ENCODE data around the gene FBXW7. TPM values are rescaled to one million over a fixed set of nuclear protein-coding genes. Genes with fewer than 3 reads are reported as not detected.

The FBXW7 gene
- total RNA-seq, 4 donors from 2014 or later, result 72.2 to 105 (median 87.1) TPM

- Histone ChIP-seq H3K36me3 (no peaks in the 10 kb centered on the region), H3K9me3 (no peaks in the 10 kb centered on the region), H3K4me3 (replicated peaks in 1 of 3) (no peak overlapping the region), H3K4me1 (no peaks in the 10 kb centered on the region), H3K27me3 (no peaks in the 10 kb centered on the region), H3K27ac (no peak overlapping the region)
- no peak for DNase-seq
- WGBS, 2 donors, result 91 to 92% methylated on average over 8 of the region's 8 CpGs
- TF ChIP-seq POLR2A (IDR thresholded peaks at IDR 0.05) (no peak), CTCF (IDR thresholded peaks at IDR 0.05) (no peak)
- intact Hi-C loops (cut with DNase I), result no loop called here
These were observed 19.7 kb downstream of the FBXW7 start for GRCh38 chr4:152516156-152516555.

GRCh38 chr4:152515678-152516077 lies 20.2 kb downstream of the FBXW7 start:
- Histone ChIP-seq H3K27me3 (no peaks in the 10 kb centered on the region), H3K27ac (no peak overlapping the region), H3K4me1 (no peaks in the 10 kb centered on the region), H3K4me3 (replicated peaks in 1 of 3) (no peak overlapping the region), H3K9me3 (no peaks in the 10 kb centered on the region), H3K36me3 (no peaks in the 10 kb centered on the region)
- TF ChIP-seq CTCF (IDR thresholded peaks at IDR 0.05), result no peak
- TF ChIP-seq POLR2A (IDR thresholded peaks at IDR 0.05), result no peak
- 62 to 72% methylated on average over 2 of the region's 2 CpGs for WGBS, 2 donors
- no peak for DNase-seq
- intact Hi-C loops (cut with DNase I), result no loop called here

GRCh38 chr4:152514356-152514755 lies 21.5 kb downstream of the FBXW7 start:
- H3K9me3 ChIP-seq, result no peaks in the 10 kb centered on the region
- no peaks in the 10 kb centered on the region for H3K27me3 ChIP-seq
- TF ChIP-seq CTCF (IDR thresholded peaks at IDR 0.05), result no peak
- no peak for TF ChIP-seq POLR2A (IDR thresholded peaks at IDR 0.05)

GRCh38 chr4:152513078-152513477 lies 22.8 kb downstream of the FBXW7 start:
- TF ChIP-seq POLR2A (IDR thresholded peaks at IDR 0.05) (no peak), CTCF (IDR thresholded peaks at IDR 0.05) (no peak)
- no peak overlapping the region for H3K27ac ChIP-seq
- DNase-seq, result no peak
- no peak overlapping the region for H3K4me3 ChIP-seq (replicated peaks in 1 of 3)
- no peaks in the 10 kb centered on the region for H3K36me3 ChIP-seq
- intact Hi-C loops (cut with DNase I), result no loop called here
- H3K9me3 ChIP-seq, result no peaks in the 10 kb centered on the region
- WGBS, 2 donors, result 90 to 96% methylated on average over 7 of the region's 7 CpGs
- H3K4me1 ChIP-seq, result no peaks in the 10 kb centered on the region
- no peaks in the 10 kb centered on the region for H3K27me3 ChIP-seq

More at GRCh38 chr4:152514356-152514755, 21.5 kb downstream of the FBXW7 start:
- H3K4me1 ChIP-seq, result no peaks in the 10 kb centered on the region
- intact Hi-C loops (cut with DNase I), result no loop called here
- H3K36me3 ChIP-seq, result no peaks in the 10 kb centered on the region
- H3K4me3 ChIP-seq (replicated peaks in 1 of 3), result no peak overlapping the region
- H3K27ac ChIP-seq, result no peak overlapping the region
- no peak for DNase-seq

- Histone ChIP-seq H3K4me1 (no peaks in the 10 kb centered on the region), H3K27ac (no peak overlapping the region), H3K9me3 (no peaks in the 10 kb centered on the region), H3K27me3 (no peaks in the 10 kb centered on the region), H3K36me3 (no peaks in the 10 kb centered on the region), H3K4me3 (replicated peaks in 1 of 3) (no peak overlapping the region)
- no peak for DNase-seq
- WGBS, 2 donors, result 84 to 86% methylated on average over 5 of the region's 5 CpGs
- TF ChIP-seq POLR2A (IDR thresholded peaks at IDR 0.05) (no peak), CTCF (IDR thresholded peaks at IDR 0.05) (no peak)
- intact Hi-C loops (cut with DNase I), result no loop called here
These were observed 23.4 kb downstream of the FBXW7 start for GRCh38 chr4:152512483-152512882.

Data from thyroid gland (tissue), 4 donors.